ENCODE measurements around the gene DDX5. TPM values are rescaled to one million over a fixed set of nuclear protein-coding genes. Genes with fewer than 3 reads are reported as not detected.
A peak's percentile ranks its signal among the peaks of the same experiment; 100 is the strongest.
"Not testable (repeated sequence)": the region's sequence is repeated elsewhere in the genome, so short reads cannot be mapped to it uniquely, and the experiment has no call there.

Gene DDX5
- total RNA-seq, 2 experiments from 2014 or later: 575 TPM

DNA sequence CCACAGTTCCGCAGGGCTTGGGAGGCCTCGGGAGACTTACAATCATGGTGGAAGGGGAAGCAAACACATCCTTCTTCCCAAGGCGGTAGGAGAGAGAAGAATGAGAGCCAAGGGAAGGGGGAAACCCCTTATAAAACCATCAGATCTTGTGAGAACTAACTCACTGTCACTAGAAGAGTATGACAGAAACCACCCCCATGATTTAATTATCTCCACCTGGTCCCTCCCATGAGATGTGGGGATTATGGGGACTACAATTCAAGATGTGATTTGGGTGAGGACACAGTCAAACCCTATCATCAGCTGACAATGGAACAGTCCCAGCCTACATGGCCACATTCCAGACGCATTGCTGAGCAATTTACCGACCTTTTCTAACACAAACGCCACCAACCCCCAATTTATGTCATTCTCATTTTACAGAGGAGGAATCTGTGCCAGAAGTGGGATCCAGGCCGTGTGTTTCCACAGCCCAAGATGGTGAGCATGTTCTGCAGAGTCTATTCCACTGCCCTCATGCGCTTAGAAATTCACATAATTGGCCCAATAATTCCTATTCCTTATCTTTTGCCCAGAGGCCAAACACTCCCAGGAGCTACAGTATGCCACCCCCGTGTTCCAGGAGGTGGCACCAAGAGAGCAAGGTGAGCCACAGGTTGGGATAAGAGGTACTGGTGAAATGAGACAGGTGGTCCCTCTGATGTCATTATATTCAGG is 39.9 kb downstream of the DDX5 start:
- Mint-ChIP-seq H3K27me3 (no peaks in the 10 kb centered on the region), H3K4me3 (no peak overlapping the region), H3K4me1 (no peaks in the 10 kb centered on the region), H3K9me3 (ENCODE audit: low read depth) (no peaks in the 10 kb centered on the region), H3K36me3 (ENCODE audit: low read depth) (no peaks in the 10 kb centered on the region), H3K27ac (no peak overlapping the region)
- intact Hi-C loops (cut with DNase I, micrococcal nuclease): no loop called here
- no peak for DNase-seq
- CTCF ChIA-PET: interaction anchor here (1.2 to 1.3 kb wide), 2 partner anchors 11 to 46 kb away, joined by 4 read pairs; no protein-coding TSS in a partner anchor
- ATAC-seq: no peak
- POLR2A ChIA-PET: interaction anchor here (0.5 kb wide), 1 partner anchor 122 kb away, joined by 3 read pairs; no protein-coding TSS in a partner anchor

DNA sequence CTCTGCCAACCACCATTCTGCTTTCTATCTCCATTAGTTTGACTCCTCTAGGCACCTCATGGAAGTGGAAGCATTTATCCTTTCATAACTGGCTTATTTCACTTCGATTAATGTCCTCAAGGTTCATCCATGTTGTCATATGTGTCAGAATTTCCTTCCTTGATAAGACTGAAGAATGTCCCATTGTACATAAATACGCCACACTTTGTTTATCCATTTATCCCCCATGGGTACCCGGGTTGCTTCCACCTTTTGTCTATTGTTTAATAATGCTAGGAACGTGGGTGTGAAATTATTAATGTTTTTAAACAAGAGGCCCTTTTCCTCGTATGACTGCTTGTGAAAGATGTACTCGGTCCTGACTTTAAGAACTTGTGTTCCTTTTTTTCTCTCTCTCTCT is 44.3 kb downstream of the DDX5 start:
- no peaks in the 10 kb centered on the region for H3K9me3 Mint-ChIP-seq (ENCODE audit: low read depth)
- intact Hi-C loops (cut with DNase I, micrococcal nuclease): no loop called here
- ChIA-PET CTCF (interaction anchor here (0.6 to 1.2 kb wide), 2 partner anchors 31 to 42 kb away, joined by 3 read pairs; no protein-coding TSS in a partner anchor), POLR2A (no interaction called here)
- no peak overlapping the region for H3K27ac Mint-ChIP-seq
- DNase-seq: no peak
- H3K4me3 Mint-ChIP-seq: no peak overlapping the region
- no peaks in the 10 kb centered on the region for H3K27me3 Mint-ChIP-seq
- H3K4me1 Mint-ChIP-seq: peaks cover 3% of the 10 kb centered on the region
- H3K36me3 Mint-ChIP-seq (ENCODE audit: low read depth): no peaks in the 10 kb centered on the region
- ATAC-seq: no peak

DNA sequence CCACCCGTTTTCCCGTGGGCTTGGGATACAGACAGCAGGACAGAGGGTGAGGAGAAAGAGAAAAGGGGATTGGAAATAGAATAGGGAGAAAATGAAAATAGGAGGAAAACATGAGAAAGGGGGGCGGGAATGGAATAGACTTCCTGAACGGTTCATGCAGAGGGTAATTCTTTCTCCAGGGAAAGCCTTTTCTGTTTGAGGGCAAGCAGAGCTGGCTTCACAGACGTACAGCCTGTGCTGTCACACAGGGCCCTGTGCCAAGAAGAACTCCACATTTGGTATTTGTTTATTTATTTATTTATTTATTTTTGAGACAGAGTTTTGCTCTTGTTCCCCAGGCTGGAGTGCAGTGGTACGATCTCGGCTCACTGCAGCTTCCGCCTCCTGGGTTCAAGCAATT is 45.1 kb downstream of the DDX5 start:
- ChIA-PET CTCF (interaction anchor here (0.6 to 1.2 kb wide), 2 partner anchors 32 to 41 kb away, joined by 3 read pairs; no protein-coding TSS in a partner anchor), POLR2A (no interaction called here)
- peaks cover 9% of the 10 kb centered on the region for H3K4me1 Mint-ChIP-seq

DNA sequence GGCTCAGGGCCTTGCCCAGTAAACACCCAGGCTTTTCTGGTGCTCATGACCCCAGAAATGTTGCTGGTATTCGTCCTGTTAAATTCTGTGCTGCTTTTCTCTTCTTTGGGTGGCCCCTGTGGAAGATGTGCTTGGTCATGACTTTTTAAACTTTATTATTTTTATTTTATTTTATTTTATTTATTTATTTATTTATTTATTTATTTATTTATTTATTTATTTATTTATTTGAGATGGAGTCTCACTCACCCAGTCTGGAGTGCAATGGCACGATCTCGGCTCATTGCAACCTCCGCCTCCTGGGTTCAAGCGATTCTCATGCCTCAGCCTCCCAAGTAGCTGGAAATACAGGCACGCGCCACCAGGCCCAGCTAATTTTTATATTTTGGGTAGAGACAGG is 46.3 kb downstream of the DDX5 start:
- POLR2A ChIA-PET; H3K9me3 Mint-ChIP-seq (ENCODE audit: low read depth); CTCF ChIA-PET; H3K36me3 Mint-ChIP-seq (ENCODE audit: low read depth); H3K27me3 Mint-ChIP-seq; H3K27ac Mint-ChIP-seq; H3K4me3 Mint-ChIP-seq; intact Hi-C loops (cut with DNase I, micrococcal nuclease); DNase-seq; ATAC-seq: not testable (repeated sequence)
- H3K4me1 Mint-ChIP-seq: peaks cover 12% of the 10 kb centered on the region

More for the DNA sequence above, 45.1 kb downstream of the DDX5 start:
- intact Hi-C loops (cut with DNase I, micrococcal nuclease): no loop called here
- Mint-ChIP-seq H3K36me3 (ENCODE audit: low read depth) (no peaks in the 10 kb centered on the region), H3K27ac (no peak overlapping the region), H3K27me3 (no peaks in the 10 kb centered on the region), H3K9me3 (ENCODE audit: low read depth) (no peaks in the 10 kb centered on the region), H3K4me3 (no peak overlapping the region)
- DNase-seq (no peak), ATAC-seq (no peak)

DNA sequence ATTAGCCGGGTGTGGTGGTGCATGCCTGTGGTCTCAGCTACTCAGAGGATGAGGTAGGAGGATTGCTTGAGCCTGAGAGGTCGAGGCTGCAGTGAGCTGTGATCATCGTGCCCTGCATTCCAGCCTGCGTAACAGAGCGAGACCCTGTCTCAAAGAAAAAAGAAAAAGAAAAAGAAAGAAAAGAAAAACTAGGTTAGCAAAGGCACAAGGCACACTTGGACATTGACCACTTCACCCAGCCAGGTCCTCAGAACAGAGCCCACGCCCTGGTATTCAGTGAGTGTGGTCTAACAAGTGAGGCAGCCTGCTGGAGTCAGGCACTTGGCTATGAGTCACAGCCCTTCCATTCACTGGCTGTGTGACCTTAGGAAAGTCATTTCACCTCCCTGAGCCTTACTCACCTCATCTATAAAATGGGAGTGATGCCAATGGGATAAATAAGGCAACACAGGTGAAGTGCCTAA is 46.8 kb downstream of the DDX5 start:
- no peak overlapping the region for H3K4me3 Mint-ChIP-seq
- no peak overlapping the region for H3K27ac Mint-ChIP-seq
- ATAC-seq: peak; percentile 75
- intact Hi-C loops (cut with DNase I, micrococcal nuclease): no loop called here
- POLR2A ChIA-PET: no interaction called here
- H3K9me3 Mint-ChIP-seq (ENCODE audit: low read depth): no peaks in the 10 kb centered on the region
- CTCF ChIA-PET: interaction anchor here (1.3 kb wide), 1 partner anchor 38 kb away, joined by 5 read pairs; no protein-coding TSS in a partner anchor
- peaks cover 12% of the 10 kb centered on the region for H3K4me1 Mint-ChIP-seq
- H3K36me3 Mint-ChIP-seq (ENCODE audit: low read depth): no peaks in the 10 kb centered on the region
- no peaks in the 10 kb centered on the region for H3K27me3 Mint-ChIP-seq
- DNase-seq: peak; percentile 21

DNA sequence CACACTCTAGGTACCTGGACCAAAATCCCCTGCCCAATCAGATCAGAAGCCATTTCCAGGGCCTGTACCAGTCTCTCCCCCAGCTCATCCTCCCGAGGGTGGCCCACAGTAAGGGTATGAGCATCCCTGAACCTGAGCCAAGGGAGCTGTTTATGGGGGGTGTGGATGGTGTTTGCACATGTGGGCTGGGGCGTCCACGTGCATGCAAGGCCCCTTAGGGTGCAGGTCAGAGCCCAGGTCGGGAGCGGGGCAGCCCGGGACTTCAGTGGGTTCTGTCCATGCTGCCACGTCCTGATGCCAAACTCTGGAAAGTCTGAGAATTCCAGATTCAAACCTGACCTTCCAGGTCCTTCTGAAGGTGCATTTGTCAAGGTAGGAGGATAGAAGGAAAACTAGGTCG is 47.3 kb downstream of the DDX5 start:
- ChIA-PET POLR2A (no interaction called here), CTCF (interaction anchor here (1.3 kb wide), 1 partner anchor 37 kb away, joined by 5 read pairs; no protein-coding TSS in a partner anchor)
- DNase-seq (no peak), ATAC-seq (no peak)
- Mint-ChIP-seq H3K9me3 (ENCODE audit: low read depth) (no peaks in the 10 kb centered on the region), H3K4me3 (no peak overlapping the region), H3K27ac (no peak overlapping the region), H3K36me3 (ENCODE audit: low read depth) (no peaks in the 10 kb centered on the region), H3K27me3 (no peaks in the 10 kb centered on the region), H3K4me1 (peaks cover 12% of the 10 kb centered on the region)
- intact Hi-C loops (cut with DNase I, micrococcal nuclease): no loop called here

DNA sequence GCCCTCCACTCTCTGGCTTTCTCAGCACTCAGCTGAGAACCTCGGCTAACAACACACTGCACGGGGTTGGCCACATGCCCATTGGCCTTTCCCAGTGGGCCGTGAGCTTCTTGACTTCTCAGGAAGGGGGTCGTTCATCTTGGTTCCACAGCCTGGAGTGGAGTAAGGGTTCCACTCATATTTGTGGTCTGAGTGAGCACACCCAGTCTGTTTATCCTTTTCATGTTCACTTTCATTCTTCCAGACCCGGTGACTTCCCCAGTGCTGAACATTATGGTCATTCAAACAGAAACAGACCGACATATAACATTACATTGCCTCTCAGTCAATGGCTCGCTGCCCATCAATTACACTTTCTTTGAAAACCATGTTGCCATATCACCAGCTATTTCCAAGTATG is 48.9 kb downstream of the DDX5 start:
- no peak overlapping the region for H3K4me3 Mint-ChIP-seq
- ATAC-seq (no peak), DNase-seq (no peak)
- intact Hi-C loops (cut with DNase I, micrococcal nuclease): no loop called here
- peaks cover 12% of the 10 kb centered on the region for H3K4me1 Mint-ChIP-seq
- H3K36me3 Mint-ChIP-seq (ENCODE audit: low read depth): no peaks in the 10 kb centered on the region
- CTCF ChIA-PET: interaction anchor here (0.5 to 1.7 kb wide), 8 partner anchors 29 to 488 kb away, joined by 3 to 11 read pairs (median 3); no protein-coding TSS in a partner anchor
- H3K27ac Mint-ChIP-seq: peak overlapping the region; percentile 47
- H3K9me3 Mint-ChIP-seq (ENCODE audit: low read depth): no peaks in the 10 kb centered on the region
- H3K27me3 Mint-ChIP-seq: no peaks in the 10 kb centered on the region
- POLR2A ChIA-PET: no interaction called here

GRCh38 chr17:64455993-64456885 is 49.9 kb downstream of the DDX5 start:
- ChIA-PET CTCF (interaction anchor here (0.5 to 1.7 kb wide), 10 partner anchors 8 to 524 kb away, joined by 3 to 11 read pairs (median 3); no protein-coding TSS in a partner anchor), POLR2A (interaction anchor here (0.5 to 0.6 kb wide), 2 partner anchors 42 to 256 kb away, joined by 3 read pairs; no protein-coding TSS in a partner anchor)
- intact Hi-C loops (cut with DNase I, micrococcal nuclease): no loop called here
- Mint-ChIP-seq H3K36me3 (ENCODE audit: low read depth) (no peaks in the 10 kb centered on the region), H3K27me3 (no peaks in the 10 kb centered on the region), H3K27ac (no peak overlapping the region), H3K9me3 (ENCODE audit: low read depth) (no peaks in the 10 kb centered on the region), H3K4me1 (peaks cover 12% of the 10 kb centered on the region), H3K4me3 (no peak overlapping the region)
- DNase-seq (no peak), ATAC-seq (no peak)

- POLR2A ChIA-PET: no interaction called here
- ATAC-seq: no peak
- H3K27ac Mint-ChIP-seq: no peak overlapping the region
- no peaks in the 10 kb centered on the region for H3K27me3 Mint-ChIP-seq
- CTCF ChIA-PET: interaction anchor here (0.7 kb wide), 1 partner anchor 121 kb away, joined by 3 read pairs; no protein-coding TSS in a partner anchor
- no peaks in the 10 kb centered on the region for H3K9me3 Mint-ChIP-seq (ENCODE audit: low read depth)
- H3K4me1 Mint-ChIP-seq: peaks cover 9% of the 10 kb centered on the region
- DNase-seq: no peak
- H3K4me3 Mint-ChIP-seq: no peak overlapping the region
- intact Hi-C loops (cut with DNase I, micrococcal nuclease): no loop called here
- no peaks in the 10 kb centered on the region for H3K36me3 Mint-ChIP-seq (ENCODE audit: low read depth)
These were observed 56.5 kb downstream of the DDX5 start for GRCh38 chr17:64449545-64449944.

- Mint-ChIP-seq H3K4me1 (peaks cover 9% of the 10 kb centered on the region), H3K27ac (no peak within 1 kb of the TSS), H3K36me3 (ENCODE audit: low read depth) (no peaks in the 10 kb centered on the region), H3K27me3 (no peaks in the 10 kb centered on the region), H3K9me3 (ENCODE audit: low read depth) (no peaks in the 10 kb centered on the region), H3K4me3 (no peak within 1 kb of the TSS)
- ChIA-PET POLR2A (no interaction called here), CTCF (interaction anchor here (0.6 to 0.7 kb wide), 3 partner anchors 19 to 164 kb away, joined by 3 to 8 read pairs (median 3); no protein-coding TSS in a partner anchor)
- DNase-seq (no peak), ATAC-seq (no peak)
- intact Hi-C loops (cut with DNase I, micrococcal nuclease): no loop called here
These were observed 57.2 kb downstream of the DDX5 start, which contains the start of gene MILR1 for GRCh38 chr17:64448665-64449512. Gene MILR1 (plus strand): TSS chr17:64449115. CDS start chr17:64449169, 54 bp downstream.
